ENCODE results near the gene ZNF747.

ZNF747 gene

GRCh38 chr16:30515275-30515674, 19.4 kb downstream of the ZNF747 start:
- DNase-seq = no peak

- no peak for DNase-seq
Observed at GRCh38 chr16:30511509-30511908, 23.1 kb downstream of the ZNF747 start.

- no peak for DNase-seq
Observed at GRCh38 chr16:30510376-30510938, 24.2 kb downstream of the ZNF747 start.

- DNase-seq = no peak
Observed at GRCh38 chr16:30509081-30509765, 25.4 kb downstream of the ZNF747 start.

GRCh38 chr16:30503403-30504296, 31.0 kb downstream of the ZNF747 start:
- DNase-seq = no peak

GRCh38 chr16:30499284-30499683, 35.4 kb downstream of the ZNF747 start:
- DNase-seq = no peak

- DNase-seq = no peak
Observed at GRCh38 chr16:30494709-30495108, 39.9 kb downstream of the ZNF747 start.

GRCh38 chr16:30493941-30494488, 40.6 kb downstream of the ZNF747 start:
- no peak for DNase-seq

GRCh38 chr16:30491744-30492308, 42.8 kb downstream of the ZNF747 start:
- peak; percentile 87 for DNase-seq

GRCh38 chr16:30491229-30491628, 43.4 kb downstream of the ZNF747 start:
- no peak for DNase-seq

GRCh38 chr16:30490210-30490609, 44.4 kb downstream of the ZNF747 start:
- DNase-seq = no peak

- no peak for DNase-seq
Observed at GRCh38 chr16:30488764-30489605, 45.7 kb downstream of the ZNF747 start.

- DNase-seq = no peak
Observed at GRCh38 chr16:30485818-30486436, 48.7 kb downstream of the ZNF747 start.

GRCh38 chr16:30484887-30485286, 49.8 kb downstream of the ZNF747 start:
- DNase-seq = no peak

GRCh38 chr16:30482366-30482765, 52.3 kb downstream of the ZNF747 start:
- no peak for DNase-seq

GRCh38 chr16:30481381-30481780, 53.3 kb downstream of the ZNF747 start:
- DNase-seq = no peak
